H1 (cell line): ENCODE data around the gene PLCB2. TPM values are rescaled to one million over a fixed set of nuclear protein-coding genes. Genes with fewer than 3 reads are reported as not detected.

Source experiments
- CTCF ChIA-PET: fragments of 300-600 bp; sonication (Branson Sonifier 250); formaldehyde crosslinking; loops from one replicate; lab custom pipeline; 2021; ENCODE audit not compliant: partially characterized antibody; lab: Charles Lee
- POLR2A ChIA-PET: fragments of 300-600 bp; sonication (Branson Sonifier 250); formaldehyde crosslinking; loops from one replicate; lab custom pipeline; 2021; ENCODE audit warnings: inconsistent platforms; ENCODE audit not compliant: partially characterized antibody; lab: Charles Lee
- DNase-seq, 2 experiments: peaks; one replicate each; pipeline versions ENCODE4 v3.0.0 to v3.0.0-alpha.2; 2010 to 2022; ENCODE audit warnings: low spot score in 2 of 2, low read depth in 1 of 2, mixed read lengths in 1 of 2
- FAIRE-seq: peaks from 2 replicates; lab custom pipeline; 2011; peaks lifted over from hg19 to GRCh38; lab: Jason Lieb, UNC
- H2AFZ ChIP-seq: 2 replicates; pipeline ENCODE4 v1.8.1; 2012; ENCODE audit warnings: low read length, inconsistent platforms
- H2AK5ac ChIP-seq: 2 replicates; pipeline ENCODE4 v1.6.1; 2013; ENCODE audit warnings: low read depth, low read length
- H2BK120ac ChIP-seq: replicated peaks from 2 replicates; pipeline ENCODE3; 2013; ENCODE audit warnings: low read depth, low read length, inconsistent platforms
- H2BK12ac ChIP-seq: 2 replicates; pipeline ENCODE4 v1.6.1; 2013; ENCODE audit warnings: low read depth, low read length
- H2BK15ac ChIP-seq: 2 replicates; pipeline ENCODE4 v1.6.1; 2013; ENCODE audit warnings: low read length
- H2BK20ac ChIP-seq: 2 replicates; pipeline ENCODE4 v1.6.1; 2013; ENCODE audit warnings: low read length
- H2BK5ac ChIP-seq: 2 replicates; pipeline ENCODE4 v1.6.1; 2013; ENCODE audit warnings: low read depth, low read length
- H3K14ac ChIP-seq: 2 replicates; pipeline ENCODE4 v1.6.1; 2013; ENCODE audit warnings: inconsistent platforms; ENCODE audit not compliant: insufficient read length
- H3K18ac ChIP-seq: 2 replicates; pipeline ENCODE4 v1.6.1; 2013; ENCODE audit warnings: low read length; ENCODE audit errors: extremely low read depth
- H3K23ac ChIP-seq: 2 replicates; pipeline ENCODE4 v1.6.1; 2013; ENCODE audit warnings: inconsistent platforms; ENCODE audit not compliant: insufficient read length
- H3K23me2 ChIP-seq: 2 replicates; pipeline ENCODE4 v1.6.1; 2013; ENCODE audit warnings: low read depth, low read length
- H3K27ac ChIP-seq: 2 replicates; pipeline ENCODE4 v1.6.1; 2011; ENCODE audit warnings: low read depth, low read length, inconsistent platforms
- H3K27me3 ChIP-seq, 4 experiments: replicated peaks in 1 of 4; 1 replicate in 1 of 4; 2 replicates in 3 of 4; pipeline versions ENCODE4 v1.6.1 to v1.8.1; 2011 to 2013; ENCODE audit warnings: low read length in 3 of 4, mild to moderate bottlenecking in 3 of 4, inconsistent platforms in 2 of 4, mixed read lengths in 2 of 4, moderate library complexity in 1 of 4; ENCODE audit not compliant: control insufficient read depth in 3 of 4, insufficient read depth in 3 of 4; ENCODE audit errors: extremely low read depth in 1 of 4
- H3K36me3 ChIP-seq, 4 experiments: 2 replicates each; pipeline versions ENCODE4 v1.6.1 to v1.8.1; 2011 to 2013; ENCODE audit warnings: mild to moderate bottlenecking in 4 of 4, low read length in 3 of 4, moderate library complexity in 2 of 4, control low read depth in 1 of 4, inconsistent platforms in 1 of 4; ENCODE audit not compliant: insufficient read depth in 4 of 4, control insufficient read depth in 2 of 4
- H3K4ac ChIP-seq: replicated peaks from 2 replicates; pipeline ENCODE3; 2013; ENCODE audit warnings: low read length, low read depth, mixed read lengths, inconsistent platforms; ENCODE audit not compliant: insufficient read length
- H3K4me1 ChIP-seq, 4 experiments: replicated peaks in 1 of 4; 1 replicate in 1 of 4; 2 replicates in 3 of 4; pipeline versions ENCODE4 v1.6.1 to v1.8.1; 2011 to 2013; ENCODE audit warnings: low read length in 3 of 4, inconsistent platforms in 2 of 4, mixed read lengths in 1 of 4; ENCODE audit not compliant: insufficient read depth in 4 of 4, control insufficient read depth in 3 of 4
- H3K4me2 ChIP-seq, 2 experiments: 2 replicates each; pipeline versions ENCODE4 v1.6.1 to v1.8.1; 2011 to 2013; ENCODE audit warnings: low read depth in 2 of 2, low read length in 2 of 2, control low read depth in 1 of 2, inconsistent platforms in 1 of 2, mild to moderate bottlenecking in 1 of 2; ENCODE audit not compliant: insufficient read depth in 1 of 2
- H3K4me3 ChIP-seq, 4 experiments: fragments of 200-600, 300-600 bp in 1 of 4; sonication (generic), shearing (Covaris generic), sonication (Bioruptor Twin) in 1 of 4; 2 replicates each; pipeline versions ENCODE4 v1.5.1 to v1.8.1; 2011 to 2016; ENCODE audit warnings: low read length in 4 of 4, low read depth in 3 of 4, control low read depth in 2 of 4, inconsistent platforms in 2 of 4, mild to moderate bottlenecking in 2 of 4, mixed read lengths in 1 of 4, moderate library complexity in 1 of 4; ENCODE audit not compliant: insufficient read depth in 2 of 4; ENCODE audit errors: extremely low read depth in 1 of 4
- H3K56ac ChIP-seq: replicated peaks from 2 replicates; pipeline ENCODE3; 2013; ENCODE audit warnings: low read depth, mild to moderate bottlenecking, mixed read lengths, low read length, inconsistent platforms; ENCODE audit not compliant: insufficient read length
- H3K79me1 ChIP-seq: 2 replicates; pipeline ENCODE4 v1.6.1; 2013; ENCODE audit warnings: low read depth, low read length, control low read depth
- H3K79me2 ChIP-seq, 2 experiments: 2 replicates each; pipeline versions ENCODE4 v1.6.1 to v1.8.1; 2012 to 2013; ENCODE audit warnings: low read length in 2 of 2, mild to moderate bottlenecking in 2 of 2, inconsistent platforms in 1 of 2; ENCODE audit not compliant: insufficient read depth in 2 of 2, control insufficient read depth in 1 of 2
- H3K9ac ChIP-seq, 4 experiments: replicated peaks in 1 of 4; 1 replicate in 1 of 4; 2 replicates in 3 of 4; pipeline versions ENCODE4 v1.6.1 to v1.8.1; 2011 to 2013; ENCODE audit warnings: low read depth in 3 of 4, low read length in 3 of 4, control low read depth in 2 of 4, mild to moderate bottlenecking in 2 of 4, moderate library complexity in 2 of 4, inconsistent platforms in 1 of 4; ENCODE audit errors: extremely low read depth in 1 of 4
- H3K9me3 ChIP-seq, 2 experiments: 2 replicates each; pipeline versions ENCODE4 v1.6.1 to v1.8.1; 2012 to 2013; ENCODE audit warnings: mild to moderate bottlenecking in 2 of 2, moderate library complexity in 2 of 2, control low read depth in 1 of 2, inconsistent platforms in 1 of 2, low read depth in 1 of 2, low read length in 1 of 2, mixed read lengths in 1 of 2; ENCODE audit not compliant: insufficient read depth in 2 of 2
- H4K20me1 ChIP-seq, 2 experiments: replicated peaks in 1 of 2; 2 replicates each; pipeline versions ENCODE3 to v1.8.1; 2011 to 2013; ENCODE audit warnings: inconsistent platforms in 2 of 2, low read length in 2 of 2, mild to moderate bottlenecking in 1 of 2; ENCODE audit not compliant: insufficient read depth in 2 of 2, control insufficient read depth in 1 of 2
- H4K5ac ChIP-seq: 2 replicates; pipeline ENCODE4 v1.6.1; 2013; ENCODE audit warnings: low read length, low read depth, mixed read lengths, inconsistent platforms; ENCODE audit not compliant: insufficient read length
- H4K8ac ChIP-seq: 2 replicates; pipeline ENCODE4 v1.8.0; 2013; ENCODE audit warnings: mild to moderate bottlenecking, moderate library complexity, low read length, inconsistent platforms; ENCODE audit not compliant: insufficient read depth; ENCODE audit errors: extremely low read depth
- H4K91ac ChIP-seq: replicated peaks from 2 replicates; pipeline ENCODE3; 2013; ENCODE audit warnings: low read length, mixed read lengths, inconsistent platforms; ENCODE audit not compliant: insufficient read length
- ASH2L ChIP-seq: fragments of 200-600, 300-600 bp; sonication (generic); IDR thresholded peaks from one replicate; pipeline ENCODE4 v1.7.1; 2017; ENCODE audit warnings: low read length
- KDM4A ChIP-seq: IDR thresholded peaks from one replicate; pipeline ENCODE4 v1.7.1; 2012; ENCODE audit warnings: low read depth, mild to moderate bottlenecking, moderate library complexity, low read length, inconsistent platforms; ENCODE audit not compliant: severe bottlenecking
- RAD21 ChIP-seq, 2 experiments: IDR thresholded peaks in 1 of 2; conservative IDR thresholded peaks in 1 of 2; 2 replicates each; pipeline ENCODE4 v1.6.1; 2011; ENCODE audit warnings: low read depth in 2 of 2, low read length in 2 of 2, improper control_type of control experiment in 1 of 2, inconsistent platforms in 1 of 2, mild to moderate bottlenecking in 1 of 2, moderate library complexity in 1 of 2
- WGBS, 2 experiments: shearing (Covaris generic) in 1 of 2; methylation state at CpG; one replicate each; pipeline versions ENCODE4 v1.1.6 to v1.1.7; 2013 to 2015; ENCODE audit warnings: low lambda C conversion rate in 2 of 2, mixed read lengths in 2 of 2, inconsistent platforms in 1 of 2, low coverage in 1 of 2, missing lambda C conversion rate in 1 of 2; ENCODE audit not compliant: insufficient replicate concordance in 2 of 2, insufficient coverage in 1 of 2, insufficient read length in 1 of 2; ENCODE audit errors: extremely low coverage in 1 of 2, missing lambda C conversion rate in 1 of 2; 5-methylcytosine and 5-hydroxymethylcytosine counted together
- polyA plus RNA-seq, 7 experiments: library from polyadenylated mRNA; depleted of rRNA in 3 of 7; stranded (reverse) in 5 of 7; unstranded in 2 of 7; fragments of >200 nt in 5 of 7; fragments of 200-250 nt in 2 of 7; gene quantifications; 1 replicate in 5 of 7; 2 replicates in 1 of 7; 4 replicates in 1 of 7; pipeline versions ENCODE4 v1.2.1 to v1.2.3, GENCODE V29; 2011 to 2013; ENCODE audit warnings: missing spikeins in 2 of 7, mixed read lengths in 2 of 7
- total RNA-seq: library from RNA; stranded (reverse); fragmentation: NEBNext Ultra II Directional; extraction: Animal tissue kit (Norgen Biotek cat#: 25700); gene quantifications from 2 replicates; pipeline ENCODE4 v1.2.1, GENCODE V29; 2021
- TF ChIP-seq, protein P1 (sequence below), 3 experiments: IDR thresholded peaks; 1 replicate in 2 of 3; 2 replicates in 1 of 3; pipeline versions ENCODE4 v1.5.1 to v1.6.1; 2011; ENCODE audit warnings: low read length in 3 of 3, mild to moderate bottlenecking in 3 of 3, inconsistent platforms in 2 of 3, low read depth in 1 of 3, moderate library complexity in 1 of 3; ENCODE audit not compliant: insufficient read depth in 1 of 3; ENCODE audit errors: control extremely low read depth in 1 of 3

PLCB2 gene
- total and polyA plus RNA-seq, 2 of the 8 experiments (the other 6 are each of a cell fraction or from before 2014, with no cell fraction given): 7.2 to 8.4 TPM

DNA sequence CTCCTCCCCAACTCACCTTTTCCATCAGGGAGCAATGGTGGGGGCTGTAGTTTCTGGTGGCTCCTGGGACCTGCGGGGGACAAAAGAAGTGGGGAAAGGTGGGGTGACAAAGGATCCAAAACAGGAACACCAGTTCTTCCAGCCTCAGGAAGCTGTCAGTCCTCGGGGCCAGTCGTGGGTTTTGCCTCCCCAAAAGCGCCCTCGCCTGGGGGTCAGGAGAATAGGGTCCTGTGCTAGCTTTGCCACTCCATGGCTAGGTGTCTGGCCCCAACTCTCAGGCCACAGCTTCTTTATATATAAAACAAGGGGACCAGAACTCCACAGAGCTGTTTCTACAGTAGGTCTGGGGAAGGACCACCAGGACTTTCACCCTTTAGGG is 29.0 kb upstream of the PLCB2 start:
- Histone ChIP-seq H2AK5ac (no peak overlapping the region), H2BK15ac (no peak overlapping the region), H2BK120ac (no peak overlapping the region), H3K4ac (no peak overlapping the region), H3K27me3 (peaks cover 0 to 4% (median under 1%) of the 10 kb centered on the region in 4 experiments; a peak in 1 of 7 replicates), H2AFZ (no peak overlapping the region), H3K23me2 (no peaks in the 10 kb centered on the region; the same call in 1 of the 2 replicates), H4K8ac (no peak overlapping the region; the same call in 1 of the 2 replicates), H3K9ac (no peak overlapping the region), H3K4me2 (no peak overlapping the region), H2BK5ac (no peak overlapping the region), H3K4me1 (peaks cover 0 to 44% (median 28%) of the 10 kb centered on the region in 4 experiments; a peak in 6 of 7 replicates), H3K27ac (no peak overlapping the region), H3K14ac (no peak overlapping the region), H4K5ac (no peak overlapping the region), H2BK20ac (no peak overlapping the region), H3K9me3 (no peaks in the 10 kb centered on the region), H3K18ac (0 out of 2 replicates have a peak overlapping the region, but pooled peaks have one; percentile 34), H3K56ac (no peak overlapping the region), H4K91ac (no peak overlapping the region), H4K20me1 (no peaks in the 10 kb centered on the region), H3K36me3 (no peaks in the 10 kb centered on the region), H3K79me1 (no peaks in the 10 kb centered on the region), H3K79me2 (no peaks in the 10 kb centered on the region), H3K23ac (no peak overlapping the region), H2BK12ac (0 out of 2 replicates have a peak overlapping the region, but pooled peaks have one; percentile 71), H3K4me3 (no peak overlapping the region)
- peak; percentile 86 for FAIRE-seq
- POLR2A ChIA-PET: interaction anchor here (1.0 to 8.1 kb wide), 10 partner anchors 8 to 62 kb away, joined by 3 to 66 read pairs (median 4); partner anchors contain the start of genes INAFM2, KNSTRN and PLCB2
- CTCF ChIA-PET: interaction anchor here (0.7 to 27.4 kb wide), 26 partner anchors 8 to 520 kb away, joined by 3 to 584 read pairs (median 11); partner anchors contain the start of genes ANKRD63, BAHD1, DISP2 and INAFM2
- TF ChIP-seq, protein P1, sequence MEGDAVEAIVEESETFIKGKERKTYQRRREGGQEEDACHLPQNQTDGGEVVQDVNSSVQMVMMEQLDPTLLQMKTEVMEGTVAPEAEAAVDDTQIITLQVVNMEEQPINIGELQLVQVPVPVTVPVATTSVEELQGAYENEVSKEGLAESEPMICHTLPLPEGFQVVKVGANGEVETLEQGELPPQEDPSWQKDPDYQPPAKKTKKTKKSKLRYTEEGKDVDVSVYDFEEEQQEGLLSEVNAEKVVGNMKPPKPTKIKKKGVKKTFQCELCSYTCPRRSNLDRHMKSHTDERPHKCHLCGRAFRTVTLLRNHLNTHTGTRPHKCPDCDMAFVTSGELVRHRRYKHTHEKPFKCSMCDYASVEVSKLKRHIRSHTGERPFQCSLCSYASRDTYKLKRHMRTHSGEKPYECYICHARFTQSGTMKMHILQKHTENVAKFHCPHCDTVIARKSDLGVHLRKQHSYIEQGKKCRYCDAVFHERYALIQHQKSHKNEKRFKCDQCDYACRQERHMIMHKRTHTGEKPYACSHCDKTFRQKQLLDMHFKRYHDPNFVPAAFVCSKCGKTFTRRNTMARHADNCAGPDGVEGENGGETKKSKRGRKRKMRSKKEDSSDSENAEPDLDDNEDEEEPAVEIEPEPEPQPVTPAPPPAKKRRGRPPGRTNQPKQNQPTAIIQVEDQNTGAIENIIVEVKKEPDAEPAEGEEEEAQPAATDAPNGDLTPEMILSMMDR (IDR thresholded peaks at IDR 0.05; ENCODE audit: control extremely low read depth in 1 of 3, insufficient read depth in 1 of 3, low read depth in 1 of 3, low read length in 3 of 3): peak in 2 of 3 experiments; percentile 63 to 64; a peak in 3 of 4 replicates
- TF ChIP-seq RAD21 (IDR thresholded peaks at IDR 0.05 in 1 of 2, conservative IDR thresholded peaks at IDR 0.05 in 1 of 2; ENCODE audit: low read depth in 2 of 2, low read length in 2 of 2) (peak; percentile 48 to 62), KDM4A (no peak), ASH2L (peak; percentile 39)
- 22% methylated on average over 5 of the region's 5 CpGs; no CpG with 5 or more reads in 1 of the 2 experiments for WGBS, 2 experiments
- DNase-seq: peak in 1 of 2 experiments; percentile 81
